ENCODE results near the gene ATAD5.
"Not testable (repeated sequence)": the region's sequence is repeated elsewhere in the genome, so short reads cannot be mapped to it uniquely, and the experiment has no call there.

The ATAD5 gene

GRCh38 chr17:30917050-30917449 is 85.3 kb downstream of the ATAD5 start:
- no peak for DNase-seq

- DNase-seq, result no peak
Observed at GRCh38 chr17:30920282-30920681, 88.5 kb downstream of the ATAD5 start.

GRCh38 chr17:30920683-30921543 is 89.1 kb downstream of the ATAD5 start:
- DNase-seq, result no peak

- no peak for DNase-seq
Observed at GRCh38 chr17:30921544-30922196, 89.9 kb downstream of the ATAD5 start, which contains the start of gene ADAP2. ADAP2 (plus strand) TSS chr17:30921945; CDS start chr17:30922015, 70 bp downstream.

- no peak for DNase-seq
Observed at GRCh38 chr17:30922235-30923030, 90.7 kb downstream of the ATAD5 start.

GRCh38 chr17:30924341-30924740 is 92.6 kb downstream of the ATAD5 start:
- no peak for DNase-seq

GRCh38 chr17:30926516-30926915 is 94.8 kb downstream of the ATAD5 start:
- DNase-seq, result no peak

GRCh38 chr17:30927756-30928155 is 96.0 kb downstream of the ATAD5 start:
- no peak for DNase-seq

GRCh38 chr17:30928584-30928983 is 96.8 kb downstream of the ATAD5 start:
- DNase-seq, result no peak

- DNase-seq, result no peak
Observed at GRCh38 chr17:30929081-30929633, 97.4 kb downstream of the ATAD5 start.

- DNase-seq, result not testable (repeated sequence)
Observed at GRCh38 chr17:30929861-30930260, 98.1 kb downstream of the ATAD5 start.

- no peak for DNase-seq
Observed at GRCh38 chr17:30930495-30930894, 98.7 kb downstream of the ATAD5 start.

GRCh38 chr17:30931582-30931981 is 99.8 kb downstream of the ATAD5 start:
- not testable (repeated sequence) for DNase-seq

- no peak for DNase-seq
Observed at GRCh38 chr17:30933966-30934365, 102.2 kb downstream of the ATAD5 start.

- no peak for DNase-seq
Observed at GRCh38 chr17:30939051-30939689, 107.4 kb downstream of the ATAD5 start.

GRCh38 chr17:30942308-30943079 is 110.7 kb downstream of the ATAD5 start:
- DNase-seq, result no peak

Data from effector CD8-positive, alpha-beta T cell (primary cell).